Duodenal mucosa (tissue), 2 donors: ENCODE results near the gene PRKCA.

ENCODE experiments used
- H3K27ac ChIP-seq: one replicate; pipeline ENCODE4 v1.7.0; 2013; ENCODE audit warnings: low read depth, low read length
- H3K27me3 ChIP-seq, 2 donors: one replicate each; pipeline ENCODE4 v1.7.0; 2013; ENCODE audit warnings: low read length in 2 of 2, control low read depth in 1 of 2; ENCODE audit not compliant: insufficient read depth in 2 of 2, control insufficient read depth in 1 of 2
- H3K36me3 ChIP-seq, 2 donors: one replicate each; pipeline ENCODE4 v1.7.0; 2013; ENCODE audit warnings: low read length in 2 of 2, control low read depth in 1 of 2; ENCODE audit not compliant: insufficient read depth in 2 of 2, control insufficient read depth in 1 of 2
- H3K4me1 ChIP-seq, 2 donors: one replicate each; pipeline ENCODE4 v1.7.0; 2013; ENCODE audit warnings: low read length in 2 of 2, control low read depth in 1 of 2; ENCODE audit not compliant: insufficient read depth in 2 of 2, control insufficient read depth in 1 of 2
- H3K4me3 ChIP-seq, 2 donors: one replicate each; pipeline ENCODE4 v1.7.0; 2013; ENCODE audit warnings: low read length in 2 of 2, low read depth in 1 of 2
- H3K9ac ChIP-seq, 2 donors: one replicate each; pipeline ENCODE4 v1.7.0; 2013; ENCODE audit warnings: low read length in 2 of 2, low read depth in 1 of 2
- H3K9me3 ChIP-seq, 2 donors: one replicate each; pipeline ENCODE4 v1.7.0; 2013; ENCODE audit warnings: low read length in 2 of 2, control low read depth in 1 of 2; ENCODE audit not compliant: control insufficient read depth in 1 of 2

Gene PRKCA

DNA sequence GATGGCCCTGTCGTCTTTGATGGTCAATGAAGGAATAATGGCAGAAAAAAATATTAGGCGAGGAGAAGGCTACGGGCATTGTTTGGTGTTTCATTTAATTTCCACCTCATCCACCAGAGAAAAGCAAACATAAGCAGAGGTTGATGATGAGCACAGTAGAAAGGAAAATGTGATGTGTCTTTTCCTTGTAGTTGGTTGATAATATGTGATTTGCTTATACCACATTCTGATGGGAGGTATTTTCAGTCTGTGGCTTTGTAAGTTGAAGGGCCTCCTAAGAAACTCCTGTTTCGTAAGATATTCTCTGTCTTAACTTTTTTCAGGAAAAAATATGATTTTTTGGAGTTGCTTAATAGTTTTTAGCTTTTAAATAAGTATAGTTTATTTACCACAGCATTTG, 215.7 kb downstream of the PRKCA start:
- Histone ChIP-seq H3K27me3 (no peaks in the 10 kb centered on the region), H3K27ac (no peak overlapping the region), H3K36me3 (peaks cover 0 to 2% of the 10 kb centered on the region in 2 donors), H3K9ac (no peak overlapping the region), H3K4me1 (peaks cover under 1 to 2% of the 10 kb centered on the region in 2 donors), H3K4me3 (no peak overlapping the region), H3K9me3 (no peaks in the 10 kb centered on the region)

- Histone ChIP-seq H3K36me3 (peaks cover 0 to 2% of the 10 kb centered on the region in 2 donors), H3K9me3 (no peaks in the 10 kb centered on the region), H3K27ac (no peak overlapping the region), H3K27me3 (no peaks in the 10 kb centered on the region), H3K4me1 (peaks cover 6 to 8% of the 10 kb centered on the region in 2 donors), H3K9ac (no peak overlapping the region), H3K4me3 (no peak overlapping the region)
Measured at GRCh38 chr17:66518677-66519076, 216.3 kb downstream of the PRKCA start.

GRCh38 chr17:66519154-66519553, 216.7 kb downstream of the PRKCA start:
- Histone ChIP-seq H3K9me3 (no peaks in the 10 kb centered on the region), H3K36me3 (peaks cover 0 to 2% of the 10 kb centered on the region in 2 donors), H3K27ac (no peak overlapping the region), H3K27me3 (no peaks in the 10 kb centered on the region), H3K4me3 (no peak overlapping the region), H3K9ac (no peak overlapping the region), H3K4me1 (peaks cover 11% of the 10 kb centered on the region in 2 donors)

DNA sequence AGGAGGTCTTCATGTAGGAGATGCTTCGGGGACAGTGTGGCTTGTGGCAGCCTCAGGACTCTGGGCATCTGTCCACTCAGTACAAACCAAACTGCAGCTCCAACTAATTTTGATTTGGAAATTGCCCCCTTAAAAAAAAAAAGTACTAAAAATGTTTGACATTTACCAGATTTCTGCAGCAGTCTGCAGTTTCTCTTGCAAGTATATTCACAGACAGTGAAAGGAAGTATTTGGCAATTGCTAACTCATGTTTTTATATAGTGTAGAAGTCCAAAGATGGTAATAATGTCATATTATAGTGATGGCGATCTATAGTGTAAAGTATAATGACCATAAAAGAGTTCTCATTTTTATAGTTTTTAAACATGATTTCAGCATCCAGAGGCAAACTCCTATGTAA, 218.6 kb downstream of the PRKCA start:
- Histone ChIP-seq H3K4me3 (no peak overlapping the region), H3K27ac (no peak overlapping the region), H3K9ac (no peak overlapping the region), H3K36me3 (peaks cover 0 to 2% of the 10 kb centered on the region in 2 donors), H3K27me3 (no peaks in the 10 kb centered on the region), H3K9me3 (no peaks in the 10 kb centered on the region), H3K4me1 (peaks cover 11 to 15% of the 10 kb centered on the region in 2 donors)

GRCh38 chr17:66522591-66523272, 220.3 kb downstream of the PRKCA start:
- Histone ChIP-seq H3K27me3 (no peaks in the 10 kb centered on the region), H3K4me1 (peaks cover 11 to 15% of the 10 kb centered on the region in 2 donors), H3K9me3 (no peaks in the 10 kb centered on the region), H3K4me3 (no peak overlapping the region), H3K9ac (no peak overlapping the region), H3K36me3 (no peaks in the 10 kb centered on the region), H3K27ac (no peak overlapping the region)

DNA sequence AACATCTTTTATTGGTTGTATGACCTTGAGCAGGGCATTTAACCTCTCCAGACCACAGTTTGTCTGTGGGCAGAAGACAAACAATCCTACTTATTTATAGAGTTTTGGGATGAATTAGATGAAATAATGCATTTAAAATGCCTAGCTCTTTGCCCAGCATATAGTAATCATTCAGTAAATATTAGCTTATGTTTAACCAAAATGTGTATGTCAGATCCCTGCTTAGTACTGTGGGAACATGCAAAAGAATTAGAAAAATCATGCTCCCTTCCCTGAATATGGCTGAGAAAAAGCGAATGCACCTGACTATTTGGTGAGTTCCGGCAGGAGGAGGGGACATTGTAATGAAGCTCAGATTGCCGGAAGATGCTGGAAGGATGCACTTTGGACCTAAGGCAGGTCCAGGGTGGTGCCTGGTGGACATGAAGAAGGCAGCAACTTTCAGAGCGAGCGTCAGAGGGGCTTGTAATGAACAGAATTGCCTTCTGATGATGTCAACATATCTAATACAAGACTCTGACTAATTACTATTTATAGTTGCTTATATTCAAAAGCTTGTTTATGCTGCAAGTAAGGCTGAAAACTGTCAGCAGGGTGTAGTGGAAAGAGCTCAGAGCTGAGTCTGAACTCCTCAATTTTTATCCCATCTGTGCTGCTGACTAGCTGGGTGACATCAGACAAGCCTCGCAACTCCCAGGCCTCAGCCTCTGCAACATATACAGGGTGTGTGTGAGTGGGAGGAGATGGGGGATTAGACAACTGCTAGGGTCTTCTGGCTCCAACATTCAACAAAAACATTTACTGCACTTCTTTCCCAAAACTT, 221.2 kb downstream of the PRKCA start:
- Histone ChIP-seq H3K27me3 (no peaks in the 10 kb centered on the region), H3K4me1 (peaks cover 11 to 15% of the 10 kb centered on the region in 2 donors), H3K4me3 (peak overlapping the region in 1 of 2 donors; percentile 6), H3K9me3 (no peaks in the 10 kb centered on the region), H3K9ac (no peak overlapping the region), H3K27ac (no peak overlapping the region), H3K36me3 (no peaks in the 10 kb centered on the region)

DNA sequence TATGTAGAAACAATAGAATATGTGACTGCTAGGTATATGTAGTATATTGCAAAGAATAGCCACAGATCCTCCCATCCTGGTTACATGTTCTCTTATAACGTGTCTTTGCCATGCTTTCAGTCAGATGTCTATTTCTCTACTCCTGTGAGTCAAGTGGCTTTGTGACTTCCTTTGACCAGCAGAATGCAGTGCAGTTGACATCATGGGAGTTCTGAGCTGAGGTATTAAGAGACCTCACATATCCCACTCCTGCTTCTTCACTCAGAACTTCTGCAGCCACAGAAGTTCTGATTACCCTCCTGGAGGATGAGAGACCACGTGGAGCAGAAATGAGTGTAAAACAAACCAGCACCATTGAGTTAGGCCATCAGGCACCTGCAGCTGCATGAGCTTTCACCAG, 222.5 kb downstream of the PRKCA start:
- H3K27me3 ChIP-seq = no peaks in the 10 kb centered on the region
- H3K36me3 ChIP-seq = no peaks in the 10 kb centered on the region
- H3K4me1 ChIP-seq = peaks cover 11 to 15% of the 10 kb centered on the region in 2 donors
- H3K9me3 ChIP-seq = no peaks in the 10 kb centered on the region
- H3K27ac ChIP-seq = no peak overlapping the region
- no peak overlapping the region for H3K9ac ChIP-seq
- no peak overlapping the region for H3K4me3 ChIP-seq

GRCh38 chr17:66525338-66525737, 222.9 kb downstream of the PRKCA start:
- H3K27me3 ChIP-seq = no peaks in the 10 kb centered on the region

DNA sequence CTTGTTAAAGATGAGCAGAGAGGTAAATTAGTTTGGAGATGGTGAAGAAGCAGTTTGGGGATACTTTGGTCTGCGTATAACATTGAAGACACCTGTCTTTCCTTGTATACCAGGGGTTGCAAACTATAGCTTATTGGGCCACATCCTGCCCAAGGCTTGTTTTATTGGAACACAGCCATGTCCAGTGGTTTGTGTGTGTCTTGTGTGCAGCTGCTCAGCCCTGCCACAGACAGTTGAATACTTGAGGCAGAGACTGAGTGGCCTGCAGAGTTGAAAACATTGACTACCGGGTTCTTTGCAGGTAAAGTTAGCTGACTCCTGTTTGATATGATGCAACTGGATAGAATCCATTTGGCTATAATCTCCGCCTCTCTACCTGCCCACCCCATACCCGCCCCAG, 224.4 kb downstream of the PRKCA start:
- Histone ChIP-seq H3K4me3 (no peak overlapping the region), H3K36me3 (no peaks in the 10 kb centered on the region), H3K27me3 (no peaks in the 10 kb centered on the region), H3K9ac (no peak overlapping the region), H3K27ac (no peak overlapping the region), H3K4me1 (peaks cover 11 to 15% of the 10 kb centered on the region in 2 donors), H3K9me3 (no peaks in the 10 kb centered on the region)

More at GRCh38 chr17:66525338-66525737, 222.9 kb downstream of the PRKCA start:
- H3K4me1 ChIP-seq = peaks cover 11 to 15% of the 10 kb centered on the region in 2 donors
- no peak overlapping the region for H3K27ac ChIP-seq
- H3K9me3 ChIP-seq = no peaks in the 10 kb centered on the region
- H3K4me3 ChIP-seq = no peak overlapping the region
- H3K36me3 ChIP-seq = no peaks in the 10 kb centered on the region
- H3K9ac ChIP-seq = no peak overlapping the region

GRCh38 chr17:66527335-66527734, 224.9 kb downstream of the PRKCA start:
- no peak overlapping the region for H3K4me3 ChIP-seq
- H3K27ac ChIP-seq = no peak overlapping the region
- H3K4me1 ChIP-seq = peaks cover 11 to 15% of the 10 kb centered on the region in 2 donors

More at GRCh38 chr17:66527335-66527734, 224.9 kb downstream of the PRKCA start:
- no peaks in the 10 kb centered on the region for H3K9me3 ChIP-seq
- no peaks in the 10 kb centered on the region for H3K27me3 ChIP-seq
- H3K9ac ChIP-seq = no peak overlapping the region
- no peaks in the 10 kb centered on the region for H3K36me3 ChIP-seq
